Activated naive CD8-positive, alpha-beta T cell treated with anti-CD3 and anti-CD28 coated beads, Interleukin-2, amount 50 U/mL, for 24 hours (primary cell): ENCODE data around the gene ZNF45.
"Not testable (repeated sequence)": the region's sequence is repeated elsewhere in the genome, so short reads cannot be mapped to it uniquely, and the experiment has no call there.

Source experiments
- ATAC-seq: fragments of 150-1000 bp; cut with Tn5 transposase; one replicate; pipeline ENCODE4 v1.10.0; 2021
- DNase-seq: peaks from one replicate; pipeline ENCODE4 v3.0.0; 2021
- H3K27ac Mint-ChIP-seq: one replicate; pipeline ENCODE4 v1.8.0; 2021; ENCODE audit warnings: mild to moderate bottlenecking, mixed read lengths
- H3K27me3 Mint-ChIP-seq: one replicate; pipeline ENCODE4 v1.8.0; 2021; ENCODE audit warnings: mixed read lengths
- H3K36me3 Mint-ChIP-seq: one replicate; pipeline ENCODE4 v1.8.0; 2021; ENCODE audit warnings: low read depth, mixed read lengths
- H3K4me1 Mint-ChIP-seq: one replicate; pipeline ENCODE4 v1.8.0; 2021; ENCODE audit warnings: mixed read lengths
- H3K4me3 Mint-ChIP-seq: one replicate; pipeline ENCODE4 v1.8.0; 2021; ENCODE audit warnings: mild to moderate bottlenecking, moderate library complexity, mixed read lengths
- H3K9me3 Mint-ChIP-seq: one replicate; pipeline ENCODE4 v1.8.0; 2021; ENCODE audit warnings: mixed read lengths

The ZNF45 gene

DNA sequence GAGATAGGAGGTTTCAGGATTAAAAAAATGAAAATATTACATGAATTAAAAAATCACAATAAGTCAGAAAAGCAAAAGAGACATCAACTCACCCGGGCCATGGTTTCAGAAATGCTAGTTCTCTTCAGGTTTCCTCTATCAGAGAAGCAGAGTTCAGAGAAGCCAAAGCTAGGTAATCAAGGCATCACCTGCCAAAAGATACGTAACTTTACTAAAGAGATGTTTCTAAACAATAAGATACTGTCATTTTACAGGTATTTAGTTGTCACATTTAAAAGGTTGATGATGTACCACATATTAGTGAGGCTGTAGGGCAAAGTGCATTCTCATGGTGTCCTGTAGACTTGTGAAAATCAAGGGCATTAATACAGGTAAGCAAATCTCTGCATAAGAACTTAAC, 51.2 kb downstream of the ZNF45 start, which contains the start of gene ZNF404:
Gene ZNF404, minus strand, starts transcription at position 101 of the 400 bp plus-strand sequence.
- Mint-ChIP-seq H3K27ac (no peak within 1 kb of the TSS), H3K4me1 (no peaks in the 10 kb centered on the region), H3K4me3 (no peak within 1 kb of the TSS), H3K27me3 (no peaks in the 10 kb centered on the region), H3K9me3 (peaks cover 84% of the 10 kb centered on the region), H3K36me3 (peaks cover 49% of the 10 kb centered on the region)
- DNase-seq (no peak), ATAC-seq (no peak)

DNA sequence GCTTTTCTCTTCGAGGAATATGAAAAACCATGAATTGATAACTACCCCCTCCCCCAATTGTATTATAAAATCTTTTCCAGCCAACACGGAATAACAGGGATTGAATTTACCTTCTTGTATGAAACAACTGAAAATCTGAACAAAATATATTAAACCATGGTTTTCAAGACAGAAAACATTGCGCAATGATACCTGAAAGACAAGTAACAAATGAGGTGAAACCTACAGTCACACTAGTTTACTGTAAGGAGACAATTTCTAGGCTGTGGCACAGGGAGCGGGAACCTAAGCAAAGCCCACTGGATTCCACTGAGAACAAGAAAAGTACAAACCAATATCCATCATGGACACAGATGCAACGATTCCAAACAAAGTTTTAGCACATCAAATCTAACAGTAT, 54.6 kb downstream of the ZNF45 start:
- Mint-ChIP-seq H3K27me3 (no peaks in the 10 kb centered on the region), H3K36me3 (peaks cover 58% of the 10 kb centered on the region), H3K9me3 (peaks cover 74% of the 10 kb centered on the region), H3K4me1 (no peaks in the 10 kb centered on the region), H3K27ac (no peak overlapping the region), H3K4me3 (no peak overlapping the region)
- ATAC-seq (no peak), DNase-seq (no peak)

DNA sequence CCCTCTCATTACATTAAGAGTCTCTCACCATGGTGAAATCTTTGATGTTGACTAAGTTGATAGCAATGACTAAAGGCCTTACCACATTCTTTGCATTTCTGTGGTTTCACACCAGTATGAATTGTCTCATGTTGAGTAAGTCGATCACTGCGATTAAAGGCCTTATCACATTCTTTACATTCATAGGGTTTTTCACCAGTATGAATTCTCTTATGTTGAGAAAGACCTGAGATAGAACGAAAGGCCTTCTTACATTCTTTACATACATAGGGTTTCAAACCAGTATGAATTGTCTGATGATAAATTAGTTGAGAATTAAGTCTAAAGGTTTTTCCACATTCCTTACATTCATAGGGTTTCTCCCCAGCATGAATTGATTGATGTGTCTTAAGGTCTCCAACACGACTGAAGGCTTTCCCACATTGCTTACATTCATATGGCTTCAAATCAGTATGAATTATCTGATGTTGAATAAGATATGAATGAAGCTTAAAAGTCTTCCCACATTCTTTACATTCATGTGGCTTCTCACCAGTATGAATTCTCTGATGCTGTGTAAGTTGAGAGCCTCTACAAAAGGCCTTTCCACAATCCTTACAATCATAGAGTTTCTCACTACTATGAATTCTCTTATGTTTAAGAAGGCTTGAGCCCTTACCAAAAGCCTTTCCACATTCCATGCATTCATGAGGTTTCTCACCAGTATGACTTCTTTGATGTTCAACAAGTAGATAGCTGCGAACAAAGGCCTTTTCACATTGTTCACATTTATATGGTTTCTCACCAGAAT, 62.3 kb downstream of the ZNF45 start:
- H3K27me3 Mint-ChIP-seq: no peaks in the 10 kb centered on the region
- H3K36me3 Mint-ChIP-seq: peaks cover 37% of the 10 kb centered on the region
- peaks cover 52% of the 10 kb centered on the region for H3K9me3 Mint-ChIP-seq
- H3K4me3 Mint-ChIP-seq: no peak overlapping the region
- H3K27ac Mint-ChIP-seq: no peak overlapping the region
- H3K4me1 Mint-ChIP-seq: no peaks in the 10 kb centered on the region
- ATAC-seq: no peak
- DNase-seq: no peak

DNA sequence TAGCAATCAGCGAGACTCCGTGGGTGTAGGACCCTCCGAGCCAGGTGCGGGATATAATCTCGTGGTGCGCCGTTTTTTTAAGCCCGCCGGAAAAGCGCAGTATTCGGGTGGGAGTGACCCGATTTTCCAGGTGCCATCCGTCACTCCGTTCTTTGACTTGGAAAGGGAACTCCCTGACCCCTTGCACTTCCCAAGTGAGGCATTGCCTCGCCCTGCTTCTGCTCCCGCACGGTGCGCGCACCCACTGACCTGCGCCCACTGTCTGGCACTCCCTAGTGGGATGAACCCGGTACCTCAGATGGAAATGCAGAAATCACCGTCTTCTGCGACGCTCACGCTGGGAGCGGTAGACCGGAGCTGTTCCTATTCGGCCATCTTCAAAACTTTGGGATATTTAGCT, 68.2 kb downstream of the ZNF45 start:
- not testable (repeated sequence) for H3K4me3 Mint-ChIP-seq, H3K4me1 Mint-ChIP-seq, ATAC-seq, H3K36me3 Mint-ChIP-seq, H3K27me3 Mint-ChIP-seq, DNase-seq, H3K27ac Mint-ChIP-seq
- peaks cover 33% of the 10 kb centered on the region for H3K9me3 Mint-ChIP-seq
